NCI-H2107 (cell line): ENCODE results near the gene PARP9.

ENCODE experiments used
- DNase-seq: peaks from one replicate; lab custom pipeline; 2025; lab: John Stamatoyannopoulos, UW

The PARP9 gene

GRCh38 chr3:122484985-122485384 lies 79.1 kb downstream of the PARP9 start:
- no peak for DNase-seq

- DNase-seq = no peak
These were observed 82.7 kb downstream of the PARP9 start for GRCh38 chr3:122481390-122481789.
